Urinary bladder (tissue), 4 donors: ENCODE measurements around the gene APH1B. TPM values are rescaled to one million over a fixed set of nuclear protein-coding genes. Genes with fewer than 3 reads are reported as not detected.
"Not testable (repeated sequence)": the region's sequence is repeated elsewhere in the genome, so short reads cannot be mapped to it uniquely, and the experiment has no call there.

Experiments used
- DNase-seq: peaks from one replicate; pipeline ENCODE4 v3.0.0-alpha.2; 2015; ENCODE audit errors: extremely low spot score
- H3K27ac ChIP-seq: one replicate; pipeline ENCODE4 v1.5.1; 2013; ENCODE audit warnings: low read depth, mild to moderate bottlenecking, moderate library complexity
- H3K36me3 ChIP-seq: one replicate; pipeline ENCODE4 v1.6.1; 2013; ENCODE audit warnings: mild to moderate bottlenecking, moderate library complexity; ENCODE audit not compliant: insufficient read depth
- H3K4me1 ChIP-seq: one replicate; pipeline ENCODE4 v1.6.1; 2013; ENCODE audit warnings: mild to moderate bottlenecking, moderate library complexity; ENCODE audit not compliant: insufficient read depth
- H3K4me3 ChIP-seq: one replicate; pipeline ENCODE4 v1.5.1; 2013; ENCODE audit warnings: low read depth, low read length
- WGBS: extraction: QIAGEN DNeasy Blood & Tissue Kit; methylation state at CpG from one replicate; pipeline ENCODE4 v1.1.7; 2013; 5-methylcytosine and 5-hydroxymethylcytosine counted together
- polyA plus RNA-seq: library from polyadenylated mRNA; stranded (reverse); fragments of 200-250 nt; gene quantifications from one replicate; pipeline ENCODE4 v1.2.3, GENCODE V29; 2013
- total RNA-seq: library from RNA; depleted of rRNA; stranded (reverse); fragments of >200 nt; gene quantifications from one replicate; pipeline ENCODE4 v1.2.3, GENCODE V29; 2014
- donor health status: healthy with polysubstance abuse.
- donor health status: healthy.

APH1B gene
- total and polyA plus RNA-seq, 2 donors = 10.9 to 20.2 TPM

GRCh38 chr15:63335543-63336240, 58.3 kb downstream of the APH1B start:
- no peaks in the 10 kb centered on the region for H3K4me1 ChIP-seq
- 83% methylated on average over 8 of the region's 8 CpGs for WGBS
- H3K27ac ChIP-seq = no peak overlapping the region
- no peaks in the 10 kb centered on the region for H3K36me3 ChIP-seq
- no peak overlapping the region for H3K4me3 ChIP-seq
- no peak for DNase-seq

- no peaks in the 10 kb centered on the region for H3K4me1 ChIP-seq
- no peaks in the 10 kb centered on the region for H3K36me3 ChIP-seq
- no peak overlapping the region for H3K4me3 ChIP-seq
- DNase-seq = no peak
- 95% methylated on average over 4 of the region's 4 CpGs for WGBS
- H3K27ac ChIP-seq = no peak overlapping the region
Measured at GRCh38 chr15:63337046-63337445, 59.6 kb downstream of the APH1B start.

- Histone ChIP-seq H3K27ac (no peak overlapping the region), H3K4me3 (no peak overlapping the region), H3K36me3 (no peaks in the 10 kb centered on the region), H3K4me1 (no peaks in the 10 kb centered on the region)
- DNase-seq = no peak
Measured at GRCh38 chr15:63338170-63338569, 60.8 kb downstream of the APH1B start.

- Histone ChIP-seq H3K36me3 (no peaks in the 10 kb centered on the region), H3K4me1 (no peaks in the 10 kb centered on the region), H3K27ac (no peak overlapping the region), H3K4me3 (no peak overlapping the region)
- WGBS = 90% methylated on average over 10 of the region's 10 CpGs
- no peak for DNase-seq
Measured at GRCh38 chr15:63339006-63339766, 61.8 kb downstream of the APH1B start.

- Histone ChIP-seq H3K36me3 (no peaks in the 10 kb centered on the region), H3K27ac (no peak overlapping the region), H3K4me1 (no peaks in the 10 kb centered on the region), H3K4me3 (no peak overlapping the region)
- DNase-seq = no peak
- WGBS = 86% methylated on average over 1 of the region's 1 CpG
Measured at GRCh38 chr15:63339836-63340235, 62.4 kb downstream of the APH1B start.

GRCh38 chr15:63340353-63340752, 62.9 kb downstream of the APH1B start:
- H3K36me3 ChIP-seq = no peaks in the 10 kb centered on the region
- no peak overlapping the region for H3K27ac ChIP-seq
- WGBS = 85% methylated on average over 8 of the region's 8 CpGs
- H3K4me3 ChIP-seq = no peak overlapping the region
- H3K4me1 ChIP-seq = no peaks in the 10 kb centered on the region
- no peak for DNase-seq

GRCh38 chr15:63340878-63341277, 63.5 kb downstream of the APH1B start:
- Histone ChIP-seq H3K4me1 (no peaks in the 10 kb centered on the region), H3K4me3 (no peak overlapping the region), H3K36me3 (no peaks in the 10 kb centered on the region), H3K27ac (no peak overlapping the region)
- DNase-seq = no peak
- WGBS = 90% methylated on average over 3 of the region's 3 CpGs

- no peak overlapping the region for H3K27ac ChIP-seq
- DNase-seq = no peak
- no peaks in the 10 kb centered on the region for H3K36me3 ChIP-seq
- WGBS = 94% methylated on average over 4 of the region's 4 CpGs
- no peaks in the 10 kb centered on the region for H3K4me1 ChIP-seq
- no peak overlapping the region for H3K4me3 ChIP-seq
Measured at GRCh38 chr15:63341898-63342297, 64.5 kb downstream of the APH1B start.

- H3K27ac ChIP-seq, H3K4me3 ChIP-seq, H3K4me1 ChIP-seq, H3K36me3 ChIP-seq, DNase-seq: not testable (repeated sequence)
- WGBS = 92% methylated on average over 11 of the region's 11 CpGs
Measured at GRCh38 chr15:63342996-63343562, 65.7 kb downstream of the APH1B start.

- Histone ChIP-seq H3K4me1 (no peaks in the 10 kb centered on the region), H3K4me3 (no peak overlapping the region), H3K27ac (no peak overlapping the region), H3K36me3 (no peaks in the 10 kb centered on the region)
- WGBS = 94% methylated on average over 5 of the region's 5 CpGs
- DNase-seq = no peak
Measured at GRCh38 chr15:63344731-63345390, 67.5 kb downstream of the APH1B start.

- WGBS = 93% methylated on average over 14 of the region's 14 CpGs
- H3K4me3 ChIP-seq = no peak overlapping the region
- H3K27ac ChIP-seq = no peak overlapping the region
- no peak for DNase-seq
- H3K4me1 ChIP-seq = no peaks in the 10 kb centered on the region
- H3K36me3 ChIP-seq = no peaks in the 10 kb centered on the region
Measured at GRCh38 chr15:63345391-63345752, 68.0 kb downstream of the APH1B start.

- H3K4me1 ChIP-seq = no peaks in the 10 kb centered on the region
- no peak overlapping the region for H3K4me3 ChIP-seq
- H3K36me3 ChIP-seq = no peaks in the 10 kb centered on the region
- WGBS = 70% methylated on average over 6 of the region's 6 CpGs
- no peak for DNase-seq
- no peak overlapping the region for H3K27ac ChIP-seq
Measured at GRCh38 chr15:63347074-63347857, 69.9 kb downstream of the APH1B start.

- H3K36me3 ChIP-seq = no peaks in the 10 kb centered on the region
- H3K27ac ChIP-seq = no peak overlapping the region
Measured at GRCh38 chr15:63348392-63348791, 71.0 kb downstream of the APH1B start.

More at GRCh38 chr15:63348392-63348791, 71.0 kb downstream of the APH1B start:
- Histone ChIP-seq H3K4me1 (no peaks in the 10 kb centered on the region), H3K4me3 (no peak overlapping the region)
- whole genome bisulfite sequencing = 62% methylated on average over 7 of the region's 7 CpGs
- DNase-seq = no peak
